Colonic mucosa (tissue), 4 donors: Measurements from ENCODE around the gene FAM76A. TPM values are rescaled to one million over a fixed set of nuclear protein-coding genes. Genes with fewer than 3 reads are reported as not detected.

Experiments used
- DNase-seq: peaks from one replicate; pipeline ENCODE4 v3.0.0-alpha.2; 2020
- H3K27ac ChIP-seq: fragments of 200-600 bp; one replicate; pipeline ENCODE4 v1.8.0; 2021
- H3K27me3 ChIP-seq: fragments of 200-600 bp; one replicate; pipeline ENCODE4 v1.8.0; 2021
- H3K36me3 ChIP-seq: fragments of 200-600 bp; one replicate; pipeline ENCODE4 v1.8.0; 2021
- H3K4me1 ChIP-seq: fragments of 200-600 bp; one replicate; pipeline ENCODE4 v1.8.0; 2021; ENCODE audit warnings: mild to moderate bottlenecking
- H3K4me3 ChIP-seq: fragments of 200-600 bp; one replicate; pipeline ENCODE4 v1.8.0; 2021
- H3K9ac ChIP-seq, 2 donors: one replicate each; pipeline ENCODE4 v1.7.0; 2013; ENCODE audit warnings: control low read depth in 2 of 2, low read depth in 2 of 2, low read length in 2 of 2
- H3K9me3 ChIP-seq: fragments of 200-600 bp; one replicate; pipeline ENCODE4 v1.8.0; 2021
- CTCF ChIP-seq: fragments of 200-600 bp; IDR thresholded peaks from one replicate; pipeline ENCODE4 v1.8.0; 2022; ENCODE audit warnings: antibody characterized with exemption, mild to moderate bottlenecking
- intact Hi-C: fragments of 100-400 bp; cut with DNase I; formaldehyde crosslinking; loops from one replicate; pipeline ENCODE4 v1.14.1; 2022
- total RNA-seq, 2 donors: library from RNA; stranded (reverse); fragmentation: NEBNext Ultra II Directional in 1 of 2; extraction: Animal tissue kit (Norgen Biotek cat#: 25700) in 1 of 2; gene quantifications; one replicate each; pipeline ENCODE4 v1.2.1, GENCODE V29; 2021
- donor health status: healthy.
- donor health status: DM: no; HTN: no; CAD: no.
- donor health status: DM: no; HTN: no; CAD: no.

Gene FAM76A
- total RNA-seq, 2 donors from 2014 or later = 10.5 to 11.3 TPM

GRCh38 chr1:27770293-27770830 is 44.6 kb downstream of the FAM76A start:
- Histone ChIP-seq H3K27ac (no peak overlapping the region), H3K4me1 (peaks cover 6% of the 10 kb centered on the region), H3K9ac (no peak overlapping the region), H3K27me3 (no peaks in the 10 kb centered on the region), H3K4me3 (no peak overlapping the region), H3K9me3 (no peaks in the 10 kb centered on the region), H3K36me3 (no peaks in the 10 kb centered on the region)
- no peak for DNase-seq
- intact Hi-C loops = loop anchor here (10.0 kb wide), 1 partner anchor 54 kb away; no protein-coding TSS in a partner anchor
- no peak for TF ChIP-seq CTCF

- H3K27me3 ChIP-seq = no peaks in the 10 kb centered on the region
- peak overlapping the region in 1 of 2 donors; percentile 70 for H3K9ac ChIP-seq
- H3K9me3 ChIP-seq = no peaks in the 10 kb centered on the region
- H3K4me1 ChIP-seq = peaks cover 6% of the 10 kb centered on the region
- H3K27ac ChIP-seq = peak overlapping the region; percentile 90
- TF ChIP-seq CTCF = no peak
- no peak for DNase-seq
- peak overlapping the region; percentile 98 for H3K4me3 ChIP-seq
- intact Hi-C loops = loop anchor here (10.0 kb wide), 1 partner anchor 53 kb away; no protein-coding TSS in a partner anchor
- no peaks in the 10 kb centered on the region for H3K36me3 ChIP-seq
Measured at GRCh38 chr1:27772036-27772931, 46.5 kb downstream of the FAM76A start.

- intact Hi-C loops = loop anchor here (10.0 kb wide), 1 partner anchor 52 kb away; no protein-coding TSS in a partner anchor
- no peak for TF ChIP-seq CTCF
- peak within 1 kb of the TSS; percentile 98 for H3K4me3 ChIP-seq
- peak within 1 kb of the TSS; percentile 90 for H3K27ac ChIP-seq
- H3K4me1 ChIP-seq = peaks cover 6% of the 10 kb centered on the region
- DNase-seq = peak; percentile 99
- no peaks in the 10 kb centered on the region for H3K9me3 ChIP-seq
- no peaks in the 10 kb centered on the region for H3K27me3 ChIP-seq
- peak within 1 kb of the TSS; percentile 94 to 96 for H3K9ac ChIP-seq
- H3K36me3 ChIP-seq = no peaks in the 10 kb centered on the region
Measured at GRCh38 chr1:27772932-27773825, 47.4 kb downstream of the FAM76A start, which contains the start of gene STX12. Gene STX12, plus strand, starts transcription at chr1:27773219. Its CDS starts 89 bp downstream, at chr1:27773308.

GRCh38 chr1:27773826-27774445 is 48.2 kb downstream of the FAM76A start:
- H3K4me1 ChIP-seq = peaks cover 6% of the 10 kb centered on the region

More at GRCh38 chr1:27773826-27774445, 48.2 kb downstream of the FAM76A start:
- no peaks in the 10 kb centered on the region for H3K27me3 ChIP-seq
- no peak for TF ChIP-seq CTCF
- no peaks in the 10 kb centered on the region for H3K36me3 ChIP-seq
- peak overlapping the region; percentile 94 to 96 for H3K9ac ChIP-seq
- peak overlapping the region; percentile 90 for H3K27ac ChIP-seq
- intact Hi-C loops = loop anchor here (10.0 kb wide), 1 partner anchor 51 kb away; no protein-coding TSS in a partner anchor
- no peak for DNase-seq
- H3K4me3 ChIP-seq = peak overlapping the region; percentile 98
- no peaks in the 10 kb centered on the region for H3K9me3 ChIP-seq
